Suprapubic skin (tissue), 4 donors: ENCODE data around the gene AIFM3. TPM values are rescaled to one million over a fixed set of nuclear protein-coding genes. Genes with fewer than 3 reads are reported as not detected.
"Not testable (repeated sequence)": the region's sequence is repeated elsewhere in the genome, so short reads cannot be mapped to it uniquely, and the experiment has no call there.

Experiments used
- DNase-seq, 2 donors: peaks; one replicate each; pipeline ENCODE4 v3.0.0-alpha.2; 2019; ENCODE audit warnings: low spot score in 2 of 2
- H3K27ac ChIP-seq: fragments of 200-600 bp; sonication (generic); one replicate; pipeline ENCODE4 v1.5.1; 2019
- H3K27me3 ChIP-seq: fragments of 200-600 bp; sonication (generic); one replicate; pipeline ENCODE4 v1.5.1; 2019
- H3K36me3 ChIP-seq: fragments of 200-600 bp; sonication (generic); one replicate; pipeline ENCODE4 v1.5.1; 2019
- H3K4me1 ChIP-seq: fragments of 200-600 bp; sonication (generic); one replicate; pipeline ENCODE4 v1.5.1; 2019
- H3K4me3 ChIP-seq: fragments of 200-600 bp; sonication (generic); one replicate; pipeline ENCODE4 v1.5.1; 2019; ENCODE audit warnings: mild to moderate bottlenecking
- H3K9me3 ChIP-seq: fragments of 200-600 bp; sonication (generic); one replicate; pipeline ENCODE4 v1.5.1; 2019
- EP300 ChIP-seq: sonication (generic); formaldehyde crosslinking; IDR thresholded peaks from one replicate; pipeline ENCODE4 v1.6.1; 2017; ENCODE audit warnings: antibody characterized with exemption
- POLR2A ChIP-seq, 2 donors: fragments of 450-650 bp; IDR thresholded peaks; one replicate each; pipeline ENCODE4 v1.6.1; 2017; ENCODE audit warnings: antibody characterized with exemption in 2 of 2, mild to moderate bottlenecking in 2 of 2, moderate library complexity in 2 of 2
- POLR2AphosphoS5 ChIP-seq, 3 donors: sonication (generic); formaldehyde crosslinking; IDR thresholded peaks; one replicate each; pipeline ENCODE4 v1.6.1; 2017; ENCODE audit warnings: antibody characterized with exemption in 3 of 3
- WGBS: methylation state at CpG from one replicate; pipeline ENCODE4 v1.1.5; 2018; 5-methylcytosine and 5-hydroxymethylcytosine counted together
- total RNA-seq, 4 donors: library from RNA; depleted of rRNA; stranded (reverse); fragments of >200 nt; gene quantifications; one replicate each; pipeline ENCODE4 v1.1.0, GENCODE V29; 2016
- TF ChIP-seq, protein P1 (sequence below), 2 donors: fragments of 200-600 bp in 1 of 2; fragments of 450-650 bp in 1 of 2; sonication (generic) in 1 of 2; IDR thresholded peaks; one replicate each; pipeline ENCODE4 v1.5.1; 2016 to 2019; ENCODE audit warnings: antibody characterized with exemption in 2 of 2, mild to moderate bottlenecking in 1 of 2, moderate library complexity in 1 of 2

AIFM3 gene
- total RNA-seq, 4 donors from 2014 or later = 0.72 TPM; not detected in 3

DNA sequence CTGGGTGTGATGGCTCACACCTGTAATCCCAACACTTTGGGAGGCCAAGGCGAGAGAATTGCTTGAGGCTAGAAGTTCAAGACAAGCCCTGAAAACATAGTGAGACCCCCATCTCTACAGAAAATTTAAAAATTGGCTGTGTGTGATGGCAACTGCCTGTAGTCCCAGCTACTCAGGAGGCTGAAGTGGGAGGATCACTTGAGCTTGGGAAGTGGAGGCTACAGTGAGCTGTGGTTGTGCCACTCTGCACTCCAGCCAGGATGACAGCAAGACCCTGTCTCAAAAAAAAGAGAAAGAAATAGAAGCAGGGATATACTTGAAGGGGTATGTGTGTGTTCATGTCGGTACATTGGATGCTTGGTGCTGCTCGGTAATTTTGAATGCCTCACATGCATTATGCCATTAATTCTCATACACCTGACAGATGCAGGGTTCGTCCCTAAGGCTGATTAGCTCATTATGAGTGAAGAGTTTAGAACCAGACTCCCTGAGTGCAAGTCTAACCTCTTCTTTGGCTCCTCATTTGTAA lies 35.9 kb upstream of the AIFM3 start:
- TF ChIP-seq POLR2AphosphoS5 (IDR thresholded peaks at IDR 0.05) (no peak), EP300 (no peak), POLR2A (IDR thresholded peaks at IDR 0.05) (no peak)
- TF ChIP-seq, protein P1, sequence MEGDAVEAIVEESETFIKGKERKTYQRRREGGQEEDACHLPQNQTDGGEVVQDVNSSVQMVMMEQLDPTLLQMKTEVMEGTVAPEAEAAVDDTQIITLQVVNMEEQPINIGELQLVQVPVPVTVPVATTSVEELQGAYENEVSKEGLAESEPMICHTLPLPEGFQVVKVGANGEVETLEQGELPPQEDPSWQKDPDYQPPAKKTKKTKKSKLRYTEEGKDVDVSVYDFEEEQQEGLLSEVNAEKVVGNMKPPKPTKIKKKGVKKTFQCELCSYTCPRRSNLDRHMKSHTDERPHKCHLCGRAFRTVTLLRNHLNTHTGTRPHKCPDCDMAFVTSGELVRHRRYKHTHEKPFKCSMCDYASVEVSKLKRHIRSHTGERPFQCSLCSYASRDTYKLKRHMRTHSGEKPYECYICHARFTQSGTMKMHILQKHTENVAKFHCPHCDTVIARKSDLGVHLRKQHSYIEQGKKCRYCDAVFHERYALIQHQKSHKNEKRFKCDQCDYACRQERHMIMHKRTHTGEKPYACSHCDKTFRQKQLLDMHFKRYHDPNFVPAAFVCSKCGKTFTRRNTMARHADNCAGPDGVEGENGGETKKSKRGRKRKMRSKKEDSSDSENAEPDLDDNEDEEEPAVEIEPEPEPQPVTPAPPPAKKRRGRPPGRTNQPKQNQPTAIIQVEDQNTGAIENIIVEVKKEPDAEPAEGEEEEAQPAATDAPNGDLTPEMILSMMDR (IDR thresholded peaks at IDR 0.05) = no peak
- WGBS = 88% methylated on average over 4 of the region's 4 CpGs

DNA sequence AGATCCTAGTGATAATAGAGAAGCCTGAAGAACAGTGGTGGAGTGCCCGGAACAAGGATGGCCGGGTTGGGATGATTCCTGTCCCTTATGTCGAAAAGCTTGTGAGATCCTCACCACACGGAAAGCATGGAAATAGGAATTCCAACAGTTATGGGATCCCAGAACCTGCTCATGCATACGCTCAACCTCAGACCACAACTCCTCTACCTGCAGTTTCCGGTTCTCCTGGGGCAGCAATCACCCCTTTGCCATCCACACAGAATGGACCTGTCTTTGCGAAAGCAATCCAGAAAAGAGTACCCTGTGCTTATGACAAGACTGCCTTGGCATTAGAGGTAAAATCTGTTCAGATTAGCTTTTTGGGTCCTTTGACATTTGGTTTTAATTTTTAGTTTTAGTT lies 33.1 kb upstream of the AIFM3 start:
- Histone ChIP-seq H3K4me3 (no peak overlapping the region), H3K36me3 (peaks cover 19% of the 10 kb centered on the region), H3K27me3 (no peaks in the 10 kb centered on the region), H3K9me3 (no peaks in the 10 kb centered on the region), H3K27ac (no peak overlapping the region), H3K4me1 (peaks cover 37% of the 10 kb centered on the region)
- DNase-seq = no peak
- TF ChIP-seq, protein P1 (IDR thresholded peaks at IDR 0.05) = no peak
- TF ChIP-seq EP300 = no peak
- no peak for TF ChIP-seq POLR2AphosphoS5 (IDR thresholded peaks at IDR 0.05)
- no peak for TF ChIP-seq POLR2A (IDR thresholded peaks at IDR 0.05)
- WGBS = 93% methylated on average over 7 of the region's 7 CpGs

More for the DNA sequence above, 35.9 kb upstream of the AIFM3 start:
- no peak overlapping the region for H3K27ac ChIP-seq
- H3K9me3 ChIP-seq = no peaks in the 10 kb centered on the region
- peaks cover 18% of the 10 kb centered on the region for H3K36me3 ChIP-seq
- peaks cover 23% of the 10 kb centered on the region for H3K4me1 ChIP-seq
- no peaks in the 10 kb centered on the region for H3K27me3 ChIP-seq
- no peak for DNase-seq
- no peak overlapping the region for H3K4me3 ChIP-seq

DNA sequence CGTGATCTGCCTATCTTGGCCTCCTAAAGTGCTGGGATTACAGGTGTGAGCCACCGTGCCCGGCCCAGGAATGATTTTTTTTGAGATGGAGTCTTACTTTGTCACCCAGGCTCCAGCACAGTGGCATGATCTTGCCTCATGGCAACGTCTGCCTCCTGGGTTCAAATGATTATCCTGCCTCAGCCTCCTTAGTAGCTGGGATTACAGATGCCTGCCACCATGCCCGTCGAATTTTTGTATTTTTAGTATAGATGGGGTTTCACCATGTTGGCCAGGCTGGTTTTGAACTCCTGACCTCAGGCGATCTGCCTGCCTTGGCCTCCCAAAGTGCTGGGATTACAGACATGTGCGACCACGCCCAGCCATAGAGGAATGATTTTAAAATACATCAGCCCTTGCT lies 32.0 kb upstream of the AIFM3 start:
- H3K27me3 ChIP-seq, H3K27ac ChIP-seq, H3K4me3 ChIP-seq, DNase-seq, H3K9me3 ChIP-seq: not testable (repeated sequence)
- Histone ChIP-seq H3K36me3 (peaks cover 19% of the 10 kb centered on the region), H3K4me1 (peaks cover 42% of the 10 kb centered on the region)
- 84% methylated on average over 9 of the region's 9 CpGs for WGBS

DNA sequence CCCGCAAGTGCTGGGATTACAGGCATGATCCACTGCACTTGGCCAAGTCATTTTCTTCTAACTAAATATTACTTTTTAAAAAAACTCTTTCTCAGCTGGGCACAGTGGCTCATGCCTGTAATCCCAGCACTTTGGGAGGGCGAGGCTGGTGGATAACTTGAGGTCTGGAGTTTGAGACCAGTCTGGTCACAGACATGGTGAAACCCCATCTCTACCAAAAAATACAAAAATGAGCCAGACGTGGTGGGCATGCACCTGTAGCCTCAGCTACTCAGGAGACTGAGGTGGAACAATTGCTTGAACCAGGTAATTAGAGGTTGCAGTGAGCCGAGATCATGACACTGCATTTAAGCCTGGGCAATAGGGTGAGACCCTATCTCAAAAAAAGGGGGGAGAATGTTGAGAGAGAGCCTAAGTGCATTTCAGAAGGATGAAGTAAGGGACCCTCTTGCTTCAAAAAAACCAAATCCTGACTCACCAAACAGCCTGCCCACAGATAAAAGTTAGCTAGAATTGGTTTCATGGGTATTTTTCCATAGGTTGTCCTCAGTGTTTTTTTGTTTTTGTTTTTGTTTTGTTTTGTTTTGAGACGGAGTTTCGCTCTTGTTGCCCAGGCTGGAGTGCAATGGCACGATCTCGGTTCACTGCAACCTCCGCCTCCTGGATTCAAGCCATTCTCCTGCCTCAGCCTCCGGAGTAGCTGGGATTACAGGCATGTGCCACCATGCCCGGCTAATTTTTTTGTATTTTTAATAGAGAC lies 31.1 kb upstream of the AIFM3 start:
- not testable (repeated sequence) for DNase-seq, H3K27me3 ChIP-seq, H3K27ac ChIP-seq, H3K9me3 ChIP-seq, H3K4me3 ChIP-seq
- 66% methylated on average over 11 of the region's 11 CpGs for WGBS
- Histone ChIP-seq H3K36me3 (peaks cover 19% of the 10 kb centered on the region), H3K4me1 (peaks cover 48% of the 10 kb centered on the region)

DNA sequence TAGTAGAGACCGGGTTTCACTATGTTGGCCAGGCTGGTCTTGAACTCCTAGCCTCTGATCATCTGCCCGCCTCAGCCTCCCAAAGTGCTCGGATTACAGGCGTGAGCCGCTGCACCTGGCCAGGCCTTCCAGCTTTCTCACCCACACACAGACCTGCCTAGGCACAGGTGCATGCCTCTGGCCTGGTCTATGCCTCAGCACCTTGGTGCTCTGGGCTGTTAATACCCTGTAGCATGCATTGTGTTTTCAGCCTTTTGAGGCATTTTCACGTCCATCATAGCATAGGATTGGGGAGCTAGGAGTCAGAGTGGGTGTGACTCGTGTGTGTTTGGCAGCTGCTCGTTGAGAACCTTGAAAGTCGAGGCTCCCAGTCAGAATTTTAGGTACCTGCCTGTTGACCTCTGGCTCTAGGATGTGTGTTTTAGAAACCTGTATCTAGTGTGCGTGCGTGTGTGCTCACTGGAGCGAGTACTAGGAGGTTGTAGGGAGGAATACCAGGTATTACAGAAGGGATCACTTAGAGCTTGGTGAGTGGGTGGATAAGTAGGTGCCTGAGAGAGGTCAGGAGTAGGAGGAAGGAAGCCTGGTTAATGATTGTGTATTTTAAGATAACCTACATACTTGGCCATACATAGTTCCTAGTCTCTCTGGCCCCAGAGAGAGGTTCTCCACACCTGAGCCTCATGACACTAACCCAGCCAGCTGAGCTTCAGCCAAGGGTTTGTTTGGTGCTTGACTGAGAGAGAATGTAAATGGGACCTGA lies 29.8 kb upstream of the AIFM3 start:
- TF ChIP-seq POLR2AphosphoS5 (IDR thresholded peaks at IDR 0.05) (no peak), POLR2A (IDR thresholded peaks at IDR 0.05) (no peak), EP300 (no peak)
- TF ChIP-seq, protein P1 (IDR thresholded peaks at IDR 0.05) = no peak
- Histone ChIP-seq H3K9me3 (no peaks in the 10 kb centered on the region), H3K27ac (peak overlapping the region; percentile 32), H3K36me3 (peaks cover 19% of the 10 kb centered on the region), H3K4me3 (no peak overlapping the region), H3K4me1 (peaks cover 52% of the 10 kb centered on the region), H3K27me3 (no peaks in the 10 kb centered on the region)
- WGBS = 68% methylated on average over 12 of the region's 12 CpGs
- DNase-seq = peak in 1 of 2 donors; percentile 31
